Measurements from ENCODE around the gene LMO1. TPM values are rescaled to one million over a fixed set of nuclear protein-coding genes. Genes with fewer than 3 reads are reported as not detected.

The LMO1 gene
- total RNA-seq, 1 experiment from 2014 or later = 0.27 TPM

GRCh38 chr11:8186429-8186828 lies 77.2 kb downstream of the LMO1 start:
- Histone ChIP-seq H4K20me1 (ENCODE audit: insufficient read depth) (no peaks in the 10 kb centered on the region), H3K27me3 (ENCODE audit: insufficient read depth, low read length) (no peaks in the 10 kb centered on the region), H3K9me3 (ENCODE audit: control insufficient read depth in 1 of 2, insufficient read depth in 1 of 2, low read depth in 1 of 2, low read length in 2 of 2) (no peaks in the 10 kb centered on the region), H3K4me2 (ENCODE audit: low read length) (no peak overlapping the region), H3K36me3 (ENCODE audit: control insufficient read depth in 1 of 2, insufficient read depth in 2 of 2, low read length in 2 of 2) (no peaks in the 10 kb centered on the region), H3K4me3 (replicated peaks in 1 of 2; ENCODE audit: low read depth in 1 of 2, low read length in 2 of 2) (no peak overlapping the region), H2AFZ (ENCODE audit: low read depth, low read length, poor library complexity, severe bottlenecking) (no peak overlapping the region), H3K79me2 (ENCODE audit: insufficient read depth, low read length) (no peaks in the 10 kb centered on the region), H3K9ac (ENCODE audit: low read length) (no peak overlapping the region), H3K9me2 (ENCODE audit: insufficient read depth) (no peaks in the 10 kb centered on the region), H3K4me1 (ENCODE audit: control insufficient read depth in 1 of 2, insufficient read depth in 2 of 2, low read length in 2 of 2) (no peaks in the 10 kb centered on the region), H3K27ac (ENCODE audit: low read depth, low read length) (no peak overlapping the region)
- CTCF ChIA-PET = no interaction called here
- no peak for ATAC-seq
- no peak for DNase-seq (ENCODE audit: low read depth, low spot score)
- POLR2A ChIA-PET = no interaction called here
- BruUV-seq (replicated peaks) = no TSS peak
- RAD21 ChIA-PET (ENCODE audit: low non-redundant PET in 1 of 2, low total read pairs in 2 of 2, uncharacterized antibody in 2 of 2, unreplicated experiment in 2 of 2) = no interaction called here
- TF ChIP-seq MAX (IDR thresholded peaks at IDR 0.05) = no peak
- TF ChIP-seq EGR1 (IDR thresholded peaks at IDR 0.05; ENCODE audit: low read depth) = no peak
- no peak for TF ChIP-seq EZH2 (IDR thresholded peaks at IDR 0.05)
- TF ChIP-seq ZFX (IDR thresholded peaks at IDR 0.05) = no peak
- no peak for TF ChIP-seq SRF (IDR thresholded peaks at IDR 0.05; ENCODE audit: low read depth)
- no peak for TF ChIP-seq JUND (IDR thresholded peaks at IDR 0.05)
- TF ChIP-seq ZNF274 (IDR thresholded peaks at IDR 0.05; ENCODE audit: low read depth, low read length) = no peak
- TF ChIP-seq CTCF (IDR thresholded peaks at IDR 0.05 in 2 of 3, conservative IDR thresholded peaks at IDR 0.05 in 1 of 3; ENCODE audit: borderline replicate concordance in 1 of 3, insufficient read depth in 1 of 3, low read depth in 2 of 3, low read length in 2 of 3) = no peak
- no peak for TF ChIP-seq ELF1 (IDR thresholded peaks at IDR 0.05; ENCODE audit: borderline replicate concordance, low read depth)
- no peak for TF ChIP-seq ZBTB33 (IDR thresholded peaks at IDR 0.05; ENCODE audit: extremely low read depth, insufficient replicate concordance, low read length)
- no peak for TF ChIP-seq ATF3 (IDR thresholded peaks at IDR 0.05)
- no peak for TF ChIP-seq POLR2A (IDR thresholded peaks at IDR 0.05; ENCODE audit: borderline replicate concordance, extremely low read depth, insufficient read depth, insufficient read length)
- intact Hi-C loops (cut with micrococcal nuclease) = no loop called here

Measured in HCT116 (cell line).